Right atrium auricular region (tissue), 2 donors: Measurements from ENCODE around the gene MORC3. TPM values are rescaled to one million over a fixed set of nuclear protein-coding genes. Genes with fewer than 3 reads are reported as not detected.
"Not testable (repeated sequence)": the region's sequence is repeated elsewhere in the genome, so short reads cannot be mapped to it uniquely, and the experiment has no call there.

Experiments used
- DNase-seq: peaks from one replicate; pipeline ENCODE4 v3.0.0-alpha.2; 2019; ENCODE audit warnings: low spot score
- H3K27ac ChIP-seq, 2 donors: fragments of 200-600 bp; sonication (generic); 1 replicate in 1 of 2; 2 replicates in 1 of 2; pipeline ENCODE4 v1.5.1; 2016 to 2019
- H3K27me3 ChIP-seq, 2 donors: fragments of 200-600 bp; sonication (generic); one replicate each; pipeline versions ENCODE4 v1.5.1 to v1.6.0; 2017 to 2019
- H3K36me3 ChIP-seq: fragments of 200-600 bp; sonication (generic); one replicate; pipeline ENCODE4 v1.5.1; 2016
- H3K4me1 ChIP-seq, 2 donors: fragments of 200-600 bp; sonication (generic); one replicate each; pipeline versions ENCODE4 v1.5.1 to v1.6.0; 2017 to 2019
- H3K4me3 ChIP-seq, 2 donors: fragments of 200-600 bp; sonication (generic); 1 replicate in 1 of 2; 2 replicates in 1 of 2; pipeline ENCODE4 v1.5.1; 2017 to 2019; ENCODE audit warnings: mild to moderate bottlenecking in 1 of 2, moderate library complexity in 1 of 2
- H3K9me3 ChIP-seq, 2 donors: fragments of 200-600 bp; sonication (generic); one replicate each; pipeline ENCODE4 v1.5.1; 2019
- CTCF ChIP-seq, 2 donors: fragments of 200-600 bp; sonication (generic); IDR thresholded peaks; one replicate each; pipeline ENCODE4 v1.5.1; 2019; ENCODE audit warnings: antibody characterized with exemption in 2 of 2
- total RNA-seq, 2 donors: library from RNA; depleted of rRNA; stranded (reverse); fragments of >200 nt; gene quantifications; one replicate each; pipeline ENCODE4 v1.1.0, GENCODE V29; 2016

MORC3 gene
- total RNA-seq, 2 donors from 2014 or later = 21.1 to 23.7 TPM

GRCh38 chr21:36325373-36326010, 5.5 kb downstream of the MORC3 start:
- Histone ChIP-seq H3K36me3 (no peaks in the 10 kb centered on the region), H3K27ac (peak overlapping the region; percentile 23 to 33), H3K9me3 (no peaks in the 10 kb centered on the region), H3K27me3 (no peaks in the 10 kb centered on the region), H3K4me1 (peaks cover 0 to 66% of the 10 kb centered on the region in 2 donors), H3K4me3 (no peak overlapping the region)
- peak; percentile 30 for DNase-seq
- TF ChIP-seq CTCF (IDR thresholded peaks at IDR 0.05) = no peak

GRCh38 chr21:36330904-36331303, 10.9 kb downstream of the MORC3 start:
- peaks cover 0 to 53% of the 10 kb centered on the region in 2 donors for H3K4me1 ChIP-seq
- no peaks in the 10 kb centered on the region for H3K9me3 ChIP-seq
- no peak for DNase-seq
- no peak overlapping the region for H3K4me3 ChIP-seq
- TF ChIP-seq CTCF (IDR thresholded peaks at IDR 0.05) = peak; percentile 47 to 78
- H3K27me3 ChIP-seq = no peaks in the 10 kb centered on the region
- H3K36me3 ChIP-seq = peaks cover 14% of the 10 kb centered on the region
- no peak overlapping the region for H3K27ac ChIP-seq

DNA sequence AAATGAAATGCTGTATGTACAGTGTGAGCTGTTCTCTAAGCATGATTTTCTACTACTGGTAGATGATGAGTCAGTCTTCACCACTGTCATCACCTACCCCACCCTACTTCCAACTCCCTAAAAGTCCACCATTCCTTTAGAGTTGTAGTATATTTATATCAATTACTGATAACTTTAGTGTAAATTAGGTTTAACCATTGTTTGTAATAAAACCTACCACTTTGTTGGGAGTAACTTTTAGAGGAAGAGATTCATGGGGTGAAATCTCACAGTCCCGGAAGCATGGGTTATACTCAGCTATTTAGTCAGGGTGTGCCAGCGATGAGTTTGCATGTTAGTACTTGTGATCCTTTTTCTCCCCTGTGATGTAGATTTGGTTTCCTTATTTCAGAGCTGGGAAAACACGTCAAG, 17.1 kb downstream of the MORC3 start:
- no peaks in the 10 kb centered on the region for H3K27me3 ChIP-seq
- peaks cover 60% of the 10 kb centered on the region for H3K36me3 ChIP-seq
- no peak overlapping the region for H3K27ac ChIP-seq
- TF ChIP-seq CTCF (IDR thresholded peaks at IDR 0.05) = no peak
- peaks cover 0 to 8% of the 10 kb centered on the region in 2 donors for H3K4me1 ChIP-seq
- no peak overlapping the region for H3K4me3 ChIP-seq
- no peaks in the 10 kb centered on the region for H3K9me3 ChIP-seq
- no peak for DNase-seq

- DNase-seq = no peak
- no peak for TF ChIP-seq CTCF (IDR thresholded peaks at IDR 0.05)
- Histone ChIP-seq H3K27ac (no peak overlapping the region), H3K9me3 (no peaks in the 10 kb centered on the region), H3K4me3 (no peak overlapping the region), H3K27me3 (no peaks in the 10 kb centered on the region), H3K36me3 (peaks cover 68% of the 10 kb centered on the region), H3K4me1 (no peaks in the 10 kb centered on the region)
Measured at GRCh38 chr21:36338975-36339374, 19.0 kb downstream of the MORC3 start.

GRCh38 chr21:36342581-36342980, 22.6 kb downstream of the MORC3 start:
- not testable (repeated sequence) for H3K27me3 ChIP-seq, H3K9me3 ChIP-seq, H3K4me1 ChIP-seq, H3K4me3 ChIP-seq, DNase-seq, H3K27ac ChIP-seq
- H3K36me3 ChIP-seq = peaks cover 85% of the 10 kb centered on the region

DNA sequence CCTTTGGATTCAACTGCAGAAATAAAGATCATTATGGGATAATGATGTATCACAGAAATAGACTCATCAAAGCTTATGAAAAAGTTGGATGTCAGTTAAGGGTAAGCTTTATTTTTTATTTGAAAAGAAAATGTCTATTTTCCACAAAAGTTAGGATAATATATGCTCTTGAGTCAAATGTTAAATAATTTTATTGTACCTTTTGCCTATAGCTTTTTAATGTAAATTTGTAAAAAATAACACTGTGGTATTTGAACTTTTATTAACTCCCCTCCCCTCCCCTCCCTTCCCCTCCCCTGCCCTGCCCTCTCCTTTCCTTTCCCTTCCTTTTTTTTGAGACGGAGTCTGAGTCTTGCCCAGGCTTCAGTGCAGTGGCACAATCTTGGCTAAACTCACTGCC, 24.9 kb downstream of the MORC3 start:
- H3K36me3 ChIP-seq = peaks cover 88% of the 10 kb centered on the region
- H3K27ac ChIP-seq = no peak overlapping the region
- TF ChIP-seq CTCF (IDR thresholded peaks at IDR 0.05) = no peak
- H3K4me1 ChIP-seq = no peaks in the 10 kb centered on the region
- no peaks in the 10 kb centered on the region for H3K9me3 ChIP-seq
- DNase-seq = no peak
- H3K27me3 ChIP-seq = no peaks in the 10 kb centered on the region
- H3K4me3 ChIP-seq = no peak overlapping the region
